ENCODE results near the gene PDE6A. TPM values are rescaled to one million over a fixed set of nuclear protein-coding genes. Genes with fewer than 3 reads are reported as not detected.

The PDE6A gene
- total and polyA plus RNA-seq, 9 of the 15 experiments (the other 6 are each of a cell fraction or from before 2014, with no cell fraction given): 0.01 to 0.04 (median 0.01) TPM; not detected in 6

GRCh38 chr5:149834246-149834855, 110.2 kb downstream of the PDE6A start (continued):
- peak; percentile 27; the same call in 1 of the 2 replicates for TF ChIP-seq ARID2 (IDR thresholded peaks at IDR 0.05)
- TF ChIP-seq JUND (IDR thresholded peaks at IDR 0.05; ENCODE audit: borderline replicate concordance, low read depth, low read length): peak; percentile 32; the same call in 1 of the 2 replicates
- TF ChIP-seq JUND (tag; IDR thresholded peaks at IDR 0.05; ENCODE audit: borderline replicate concordance, low read depth, low read length): no peak
- TF ChIP-seq FOXM1 (IDR thresholded peaks at IDR 0.05; ENCODE audit: low read depth): no peak
- TF ChIP-seq FOXM1 (CRISPR knock-in tag; IDR thresholded peaks at IDR 0.05; ENCODE audit: low read depth): no peak
- no peak for TF ChIP-seq EZH2 (IDR thresholded peaks at IDR 0.05; ENCODE audit: borderline replicate concordance, low read depth, low read length)
- no peak for TF ChIP-seq ZNF23 (CRISPR knock-in tag; IDR thresholded peaks at IDR 0.05)
- TF ChIP-seq FOXK2 (conservative IDR thresholded peaks at IDR 0.05 in 1 of 2, IDR thresholded peaks at IDR 0.05 in 1 of 2; ENCODE audit: low read depth in 2 of 2): no peak
- TF ChIP-seq E2F1 (CRISPR knock-in tag; IDR thresholded peaks at IDR 0.05): no peak
- TF ChIP-seq SMC3 (conservative IDR thresholded peaks at IDR 0.05; ENCODE audit: insufficient read depth, low read depth, low read length): peak; percentile 67
- TF ChIP-seq MECOM (CRISPR knock-in tag; IDR thresholded peaks at IDR 0.05): no peak
- no peak for TF ChIP-seq SREBF2 (CRISPR knock-in tag; IDR thresholded peaks at IDR 0.05)
- TF ChIP-seq NFIC (IDR thresholded peaks at IDR 0.05): no peak
- TF ChIP-seq RB1 (IDR thresholded peaks at IDR 0.05; ENCODE audit: low read depth): 0 out of 2 replicates have a peak, but pooled peaks have one; percentile 29
- no peak for TF ChIP-seq ZFP91 (CRISPR knock-in tag; IDR thresholded peaks at IDR 0.05)
- no peak for TF ChIP-seq ZNF354B (CRISPR knock-in tag; IDR thresholded peaks at IDR 0.05)
- TF ChIP-seq NFATC3 (IDR thresholded peaks at IDR 0.05): no peak
- peak; percentile 85; the same call in 1 of the 2 replicates for TF ChIP-seq STAG1 (CRISPR knock-in tag; IDR thresholded peaks at IDR 0.05; ENCODE audit: borderline replicate concordance)
- no peak for TF ChIP-seq MAFK (IDR thresholded peaks at IDR 0.05; ENCODE audit: low read length)
- peak; percentile 35; the same call in 1 of the 2 replicates for TF ChIP-seq TFAP4 (CRISPR knock-in tag; IDR thresholded peaks at IDR 0.05; ENCODE audit: borderline replicate concordance)
- TF ChIP-seq JUNB (CRISPR knock-in tag; conservative IDR thresholded peaks at IDR 0.05): no peak
- no peak for TF ChIP-seq MYNN (IDR thresholded peaks at IDR 0.05)
- no peak for TF ChIP-seq MYNN (CRISPR knock-in tag; IDR thresholded peaks at IDR 0.05)
- no peak for TF ChIP-seq TEAD1 (CRISPR knock-in tag; IDR thresholded peaks at IDR 0.05)
- no peak for TF ChIP-seq NR4A1 (CRISPR knock-in tag; IDR thresholded peaks at IDR 0.05)
- no peak for TF ChIP-seq NR4A1 (tag; IDR thresholded peaks at IDR 0.05)
- no peak for TF ChIP-seq POLR2AphosphoS2 (IDR thresholded peaks at IDR 0.05; ENCODE audit: low read length)
- 0 out of 2 replicates have a peak, but pooled peaks have one; percentile 16 for TF ChIP-seq PKNOX1 (IDR thresholded peaks at IDR 0.05)
